B cell (primary cell): ENCODE measurements around the gene RAD51C. TPM values are rescaled to one million over a fixed set of nuclear protein-coding genes. Genes with fewer than 3 reads are reported as not detected.

Experiments
- ATAC-seq: fragments of 200-7000 bp; cut with Tn5 transposase; one replicate; pipeline ENCODE4 v1.10.0; 2021; ENCODE audit warnings: low read depth, mild to moderate bottlenecking, moderate number of reproducible peaks, moderate library complexity
- CTCF ChIA-PET: fragments of 350-600 bp; sonication (Branson Sonifier 250); formaldehyde crosslinking; loops from one replicate; lab custom pipeline; 2021; ENCODE audit warnings: antibody characterized with exemption, inconsistent platforms; lab: Charles Lee
- POLR2A ChIA-PET: fragments of 350-600 bp; sonication (Branson Sonifier 250); formaldehyde crosslinking; loops from one replicate; lab custom pipeline; 2021; ENCODE audit warnings: antibody characterized with exemption; lab: Charles Lee
- DNase-seq: peaks from one replicate; pipeline ENCODE4 v3.0.0; 2013
- H2AFZ ChIP-seq: 2 replicates; pipeline ENCODE4 v1.6.1; 2012; ENCODE audit warnings: mild to moderate bottlenecking, low read depth, low read length; ENCODE audit not compliant: insufficient read depth, poor library complexity, severe bottlenecking
- H3K27ac ChIP-seq, 2 donors: 1 replicate in 1 of 2; 2 replicates in 1 of 2; pipeline ENCODE4 v1.5.1; 2012 to 2013; ENCODE audit warnings: low read length in 2 of 2, mild to moderate bottlenecking in 2 of 2, moderate library complexity in 1 of 2
- H3K27me3 ChIP-seq, 4 experiments: fragments of 200-600 bp in 1 of 4; sonication (generic) in 1 of 4; replicated peaks in 1 of 4; 1 replicate in 2 of 4; 2 replicates in 2 of 4; pipeline versions ENCODE4 v1.6.1 to v1.7.0; 2013 to 2016; ENCODE audit warnings: low read length in 3 of 4, mild to moderate bottlenecking in 2 of 4, mixed read lengths in 1 of 4, moderate library complexity in 1 of 4; ENCODE audit not compliant: insufficient read depth in 4 of 4, control insufficient read depth in 3 of 4; ENCODE audit errors: control extremely low read depth in 1 of 4
- H3K36me3 ChIP-seq, 2 experiments: replicated peaks in 1 of 2; 1 replicate in 1 of 2; 2 replicates in 1 of 2; pipeline versions ENCODE4 v1.6.1 to v1.7.1; 2013; ENCODE audit warnings: low read length in 1 of 2; ENCODE audit not compliant: insufficient read depth in 2 of 2, control insufficient read depth in 1 of 2; ENCODE audit errors: control extremely low read depth in 1 of 2, extremely low read depth in 1 of 2
- H3K4me1 ChIP-seq, 2 donors: fragments of 200-600 bp in 1 of 2; sonication (generic) in 1 of 2; 1 replicate in 1 of 2; 2 replicates in 1 of 2; pipeline versions ENCODE4 v1.5.1 to v1.6.1; 2013 to 2017; ENCODE audit warnings: low read length in 2 of 2; ENCODE audit not compliant: control insufficient read depth in 2 of 2, insufficient read depth in 2 of 2
- H3K4me2 ChIP-seq: replicated peaks from 2 replicates; pipeline ENCODE3; 2012; ENCODE audit warnings: mild to moderate bottlenecking, low read depth, low read length; ENCODE audit not compliant: poor library complexity, severe bottlenecking
- H3K4me3 ChIP-seq, 5 experiments: fragments of 200-600 bp in 1 of 5; sonication (generic) in 1 of 5; 1 replicate in 3 of 5; 2 replicates in 2 of 5; pipeline versions ENCODE4 v1.5.1 to v1.7.0; 2011 to 2016; ENCODE audit warnings: low read length in 4 of 5, mild to moderate bottlenecking in 4 of 5, low read depth in 2 of 5, control low read depth in 1 of 5, moderate library complexity in 1 of 5; ENCODE audit not compliant: insufficient read depth in 1 of 5; ENCODE audit errors: control extremely low read depth in 1 of 5, extremely low read depth in 1 of 5
- H3K79me2 ChIP-seq: fragments of 200-600 bp; sonication (generic); one replicate; pipeline ENCODE4 v1.6.0; 2016; ENCODE audit warnings: low read length; ENCODE audit not compliant: control insufficient read depth, insufficient read depth
- H3K9ac ChIP-seq: fragments of 200-600 bp; sonication (generic); 2 replicates; pipeline ENCODE4 v1.6.1; 2017; ENCODE audit warnings: mild to moderate bottlenecking, low read length, moderate library complexity
- H3K9me3 ChIP-seq, 3 donors: one replicate each; pipeline versions ENCODE4 v1.6.1 to v1.7.1; 2013; ENCODE audit warnings: low read length in 2 of 3; ENCODE audit not compliant: control insufficient read depth in 2 of 3, insufficient read depth in 1 of 3; ENCODE audit errors: control extremely low read depth in 1 of 3
- H4K20me1 ChIP-seq: 2 replicates; pipeline ENCODE4 v1.6.0; 2012; ENCODE audit warnings: mild to moderate bottlenecking, low read length; ENCODE audit not compliant: insufficient read depth, control insufficient read depth, poor library complexity, severe bottlenecking
- H3K27ac Mint-ChIP-seq: one replicate; pipeline ENCODE4 v1.8.0; 2021; ENCODE audit warnings: mixed read lengths
- H3K27me3 Mint-ChIP-seq: one replicate; pipeline ENCODE4 v1.8.0; 2021; ENCODE audit warnings: mixed read lengths
- H3K4me1 Mint-ChIP-seq: one replicate; pipeline ENCODE4 v1.8.0; 2021; ENCODE audit warnings: mixed read lengths
- H3K4me3 Mint-ChIP-seq: one replicate; pipeline ENCODE4 v1.8.0; 2021; ENCODE audit warnings: mixed read lengths
- H3K9me3 Mint-ChIP-seq: one replicate; pipeline ENCODE4 v1.8.0; 2022; ENCODE audit warnings: mixed read lengths; ENCODE audit not compliant: insufficient read depth
- EZH2 ChIP-seq: IDR thresholded peaks from 2 replicates; pipeline ENCODE4 v1.6.1; 2012; ENCODE audit warnings: borderline replicate concordance, low read depth, mild to moderate bottlenecking, moderate library complexity, low read length; ENCODE audit not compliant: insufficient read depth, poor library complexity, severe bottlenecking
- WGBS: methylation state at CpG from one replicate; pipeline ENCODE4 v1.1.5; 2013; ENCODE audit warnings: missing lambda C conversion rate; ENCODE audit not compliant: insufficient coverage; 5-methylcytosine and 5-hydroxymethylcytosine counted together
- intact Hi-C: fragments of 100-400 bp; cut with micrococcal nuclease; formaldehyde crosslinking; loops from one replicate; pipeline ENCODE4 v1.10.0; 2022
- polyA plus RNA-seq: library from polyadenylated mRNA; depleted of rRNA; stranded (reverse); fragments of >200 nt; gene quantifications from 2 replicates; pipeline ENCODE4 v1.2.3, GENCODE V29; 2012
- total RNA-seq, 2 donors: library from RNA; stranded (reverse); fragments of 120-200 nt in 1 of 2; gene quantifications; 1 replicate in 1 of 2; 2 replicates in 1 of 2; pipeline versions ENCODE4 v1.2.3 to v1.2.4, GENCODE V29; 2013 to 2022
- TF ChIP-seq, protein P1 (sequence below): fragments of 200-600 bp; IDR thresholded peaks from one replicate; pipeline ENCODE4 v1.8.0; 2022; ENCODE audit warnings: antibody characterized with exemption, mild to moderate bottlenecking

The RAD51C gene
- total and polyA plus RNA-seq, 2 donors (not counting 1 experiment from before 2014, with no cell fraction given): 14.2 to 33.2 TPM

GRCh38 chr17:58694826-58695225 lies 2.4 kb downstream of the RAD51C start:
- WGBS: no CpG with 5 or more reads among the region's 1 CpG

GRCh38 chr17:58699771-58700170 lies 7.4 kb downstream of the RAD51C start:
- H3K27ac ChIP-seq: no peak overlapping the region
- TF ChIP-seq, protein P1, sequence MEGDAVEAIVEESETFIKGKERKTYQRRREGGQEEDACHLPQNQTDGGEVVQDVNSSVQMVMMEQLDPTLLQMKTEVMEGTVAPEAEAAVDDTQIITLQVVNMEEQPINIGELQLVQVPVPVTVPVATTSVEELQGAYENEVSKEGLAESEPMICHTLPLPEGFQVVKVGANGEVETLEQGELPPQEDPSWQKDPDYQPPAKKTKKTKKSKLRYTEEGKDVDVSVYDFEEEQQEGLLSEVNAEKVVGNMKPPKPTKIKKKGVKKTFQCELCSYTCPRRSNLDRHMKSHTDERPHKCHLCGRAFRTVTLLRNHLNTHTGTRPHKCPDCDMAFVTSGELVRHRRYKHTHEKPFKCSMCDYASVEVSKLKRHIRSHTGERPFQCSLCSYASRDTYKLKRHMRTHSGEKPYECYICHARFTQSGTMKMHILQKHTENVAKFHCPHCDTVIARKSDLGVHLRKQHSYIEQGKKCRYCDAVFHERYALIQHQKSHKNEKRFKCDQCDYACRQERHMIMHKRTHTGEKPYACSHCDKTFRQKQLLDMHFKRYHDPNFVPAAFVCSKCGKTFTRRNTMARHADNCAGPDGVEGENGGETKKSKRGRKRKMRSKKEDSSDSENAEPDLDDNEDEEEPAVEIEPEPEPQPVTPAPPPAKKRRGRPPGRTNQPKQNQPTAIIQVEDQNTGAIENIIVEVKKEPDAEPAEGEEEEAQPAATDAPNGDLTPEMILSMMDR: no peak
- TF ChIP-seq EZH2: no peak
- no peak overlapping the region for H3K4me2 ChIP-seq
- no peak overlapping the region for H3K9ac ChIP-seq
- ATAC-seq (no peak), DNase-seq (no peak)
- CTCF ChIA-PET: interaction anchor here (0.7 to 2.0 kb wide), 2 partner anchors 11 to 158 kb away, joined by 4 to 6 read pairs; no protein-coding TSS in a partner anchor
- no peaks in the 10 kb centered on the region for H4K20me1 ChIP-seq
- H3K9me3 ChIP-seq: no peaks in the 10 kb centered on the region
- no peaks in the 10 kb centered on the region for H3K27me3 Mint-ChIP-seq
- H3K4me1 Mint-ChIP-seq: peaks cover 7% of the 10 kb centered on the region
- H3K36me3 ChIP-seq: peaks cover 5 to 34% of the 10 kb centered on the region in 2 experiments
- H3K27me3 ChIP-seq: no peaks in the 10 kb centered on the region
- POLR2A ChIA-PET: no interaction called here
- no peak overlapping the region for H3K27ac Mint-ChIP-seq
- H3K9me3 Mint-ChIP-seq: no peaks in the 10 kb centered on the region
- 93% methylated on average over 10 of the region's 11 CpGs for WGBS
- no peak overlapping the region for H3K4me3 ChIP-seq
- H3K4me3 Mint-ChIP-seq: no peak overlapping the region
- intact Hi-C loops: loop anchor here (10.0 kb wide), 1 partner anchor 115 kb away; no protein-coding TSS in a partner anchor
- peaks cover 8% of the 10 kb centered on the region for H3K79me2 ChIP-seq
- no peaks in the 10 kb centered on the region for H3K4me1 ChIP-seq
- H2AFZ ChIP-seq: no peak overlapping the region

More at GRCh38 chr17:58694826-58695225, 2.4 kb downstream of the RAD51C start:
- Mint-ChIP-seq H3K27ac (no peak overlapping the region), H3K4me1 (peaks cover 24% of the 10 kb centered on the region), H3K27me3 (no peaks in the 10 kb centered on the region), H3K9me3 (no peaks in the 10 kb centered on the region), H3K4me3 (no peak overlapping the region)
- intact Hi-C loops: loop anchor here (5.0 to 10.0 kb wide), 2 partner anchors 110 to 163 kb away; no protein-coding TSS in a partner anchor
- H3K27me3 ChIP-seq: no peaks in the 10 kb centered on the region
- TF ChIP-seq, protein P1: no peak
- TF ChIP-seq EZH2: no peak
- no peak overlapping the region for H3K4me3 ChIP-seq
- DNase-seq (no peak), ATAC-seq (no peak)
- no peaks in the 10 kb centered on the region for H4K20me1 ChIP-seq
- no peak overlapping the region for H3K27ac ChIP-seq
- H3K36me3 ChIP-seq: peaks cover 2 to 15% of the 10 kb centered on the region in 2 experiments
- H3K4me2 ChIP-seq: no peak overlapping the region
- no peak overlapping the region for H2AFZ ChIP-seq
- no peak overlapping the region for H3K9ac ChIP-seq
- H3K4me1 ChIP-seq: peaks cover 14 to 17% of the 10 kb centered on the region in 2 donors
- ChIA-PET CTCF (no interaction called here), POLR2A (no interaction called here)
- H3K79me2 ChIP-seq: peaks cover 30% of the 10 kb centered on the region
- H3K9me3 ChIP-seq: peaks cover 0 to 8% (median 0%) of the 10 kb centered on the region in 3 donors
